Measurements from ENCODE around the gene PPP1R1A. TPM values are rescaled to one million over a fixed set of nuclear protein-coding genes. Genes with fewer than 3 reads are reported as not detected.

PPP1R1A gene
- total RNA-seq, 1 donor from 2014 or later = not detected

- no peak for TF ChIP-seq CTCF (IDR thresholded peaks at IDR 0.05; ENCODE audit: insufficient read depth, low read length, severe bottlenecking)
- no peak for DNase-seq (ENCODE audit: low read depth)
- H3K36me3 ChIP-seq (ENCODE audit: control insufficient read depth, insufficient read depth, low read length) = no peaks in the 10 kb centered on the region
- peaks cover 37% of the 10 kb centered on the region for H3K27me3 ChIP-seq (ENCODE audit: control insufficient read depth, insufficient read depth, low read length)
- FAIRE-seq = no peak
- no peak overlapping the region for H3K4me3 ChIP-seq (ENCODE audit: low read depth, low read length)
Measured at GRCh38 chr12:54586620-54587019, 1.8 kb downstream of the PPP1R1A start.

GRCh38 chr12:54585243-54585642, 3.2 kb downstream of the PPP1R1A start:
- H3K27me3 ChIP-seq (ENCODE audit: control insufficient read depth, insufficient read depth, low read length) = peaks cover 32% of the 10 kb centered on the region
- DNase-seq (ENCODE audit: low read depth) (no peak), FAIRE-seq (no peak)
- H3K4me3 ChIP-seq (ENCODE audit: low read depth, low read length) = no peak overlapping the region
- no peak for TF ChIP-seq CTCF (IDR thresholded peaks at IDR 0.05; ENCODE audit: insufficient read depth, low read length, severe bottlenecking)
- no peaks in the 10 kb centered on the region for H3K36me3 ChIP-seq (ENCODE audit: control insufficient read depth, insufficient read depth, low read length)

GRCh38 chr12:54584128-54584527, 4.3 kb downstream of the PPP1R1A start:
- peaks cover 21% of the 10 kb centered on the region for H3K27me3 ChIP-seq (ENCODE audit: control insufficient read depth, insufficient read depth, low read length)
- no peak for DNase-seq (ENCODE audit: low read depth)
- no peaks in the 10 kb centered on the region for H3K36me3 ChIP-seq (ENCODE audit: control insufficient read depth, insufficient read depth, low read length)
- no peak for FAIRE-seq
- no peak for TF ChIP-seq CTCF (IDR thresholded peaks at IDR 0.05; ENCODE audit: insufficient read depth, low read length, severe bottlenecking)
- no peak overlapping the region for H3K4me3 ChIP-seq (ENCODE audit: low read depth, low read length)

- TF ChIP-seq CTCF (IDR thresholded peaks at IDR 0.05; ENCODE audit: insufficient read depth, low read length, severe bottlenecking) = no peak
- no peak for DNase-seq (ENCODE audit: low read depth)
- Histone ChIP-seq H3K36me3 (ENCODE audit: control insufficient read depth, insufficient read depth, low read length) (no peaks in the 10 kb centered on the region), H3K4me3 (ENCODE audit: low read depth, low read length) (no peak overlapping the region), H3K27me3 (ENCODE audit: control insufficient read depth, insufficient read depth, low read length) (peaks cover 17% of the 10 kb centered on the region)
- FAIRE-seq = no peak
Measured at GRCh38 chr12:54583726-54584125, 4.7 kb downstream of the PPP1R1A start.

- no peak for FAIRE-seq
- no peak overlapping the region for H3K4me3 ChIP-seq (ENCODE audit: low read depth, low read length)
- no peaks in the 10 kb centered on the region for H3K36me3 ChIP-seq (ENCODE audit: control insufficient read depth, insufficient read depth, low read length)
- no peak for DNase-seq (ENCODE audit: low read depth)
- peaks cover 3% of the 10 kb centered on the region for H3K27me3 ChIP-seq (ENCODE audit: control insufficient read depth, insufficient read depth, low read length)
- no peak for TF ChIP-seq CTCF (IDR thresholded peaks at IDR 0.05; ENCODE audit: insufficient read depth, low read length, severe bottlenecking)
Measured at GRCh38 chr12:54581412-54581811, 7.0 kb downstream of the PPP1R1A start.

GRCh38 chr12:54579696-54580333, 8.6 kb downstream of the PPP1R1A start:
- TF ChIP-seq CTCF (IDR thresholded peaks at IDR 0.05; ENCODE audit: insufficient read depth, low read length, severe bottlenecking) = peak; percentile 100
- peak; percentile 93 for FAIRE-seq

More at GRCh38 chr12:54579696-54580333, 8.6 kb downstream of the PPP1R1A start:
- H3K36me3 ChIP-seq (ENCODE audit: control insufficient read depth, insufficient read depth, low read length) = no peaks in the 10 kb centered on the region
- DNase-seq (ENCODE audit: low read depth) = peak; percentile 55
- H3K4me3 ChIP-seq (ENCODE audit: low read depth, low read length) = no peak overlapping the region
- H3K27me3 ChIP-seq (ENCODE audit: control insufficient read depth, insufficient read depth, low read length) = no peaks in the 10 kb centered on the region

All from bronchial epithelial cell (primary cell).